A172 (cell line): ENCODE measurements around the gene TMEM115. TPM values are rescaled to one million over a fixed set of nuclear protein-coding genes. Genes with fewer than 3 reads are reported as not detected.
"Not testable (repeated sequence)": the region's sequence is repeated elsewhere in the genome, so short reads cannot be mapped to it uniquely, and the experiment has no call there.

Experiments used
- DNase-seq: peaks from one replicate; pipeline ENCODE4 v3.0.0-alpha.2; 2015; ENCODE audit warnings: low spot score
- total RNA-seq: library from RNA; depleted of rRNA; stranded (reverse); fragments of >200 nt; shearing (Covaris generic); gene quantifications from 2 replicates; pipeline ENCODE4 v1.2.3, GENCODE V29; 2014; rRNA removed

Gene TMEM115
- total RNA-seq, 1 experiment from 2014 or later = 58.9 TPM

DNA sequence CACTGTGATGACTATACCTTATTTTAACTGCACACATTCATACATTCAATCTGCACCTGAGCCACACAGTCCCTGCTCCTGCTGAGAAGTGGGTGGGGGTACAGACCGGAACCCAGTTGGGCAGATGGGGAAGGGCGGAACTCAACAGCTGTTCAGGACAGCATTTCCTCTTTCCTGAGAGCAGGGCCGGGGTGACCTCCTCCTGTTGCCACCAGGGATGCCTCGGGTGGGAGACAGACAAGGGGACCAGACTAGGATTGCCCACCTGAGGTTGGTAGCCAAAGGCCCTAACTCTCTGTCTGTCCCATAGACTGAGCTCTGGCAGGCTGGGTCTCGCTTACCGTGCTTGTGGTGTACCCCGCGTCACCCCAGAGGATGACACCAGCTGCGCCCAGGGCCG lies 40.7 kb downstream of the TMEM115 start:
- no peak for DNase-seq

DNA sequence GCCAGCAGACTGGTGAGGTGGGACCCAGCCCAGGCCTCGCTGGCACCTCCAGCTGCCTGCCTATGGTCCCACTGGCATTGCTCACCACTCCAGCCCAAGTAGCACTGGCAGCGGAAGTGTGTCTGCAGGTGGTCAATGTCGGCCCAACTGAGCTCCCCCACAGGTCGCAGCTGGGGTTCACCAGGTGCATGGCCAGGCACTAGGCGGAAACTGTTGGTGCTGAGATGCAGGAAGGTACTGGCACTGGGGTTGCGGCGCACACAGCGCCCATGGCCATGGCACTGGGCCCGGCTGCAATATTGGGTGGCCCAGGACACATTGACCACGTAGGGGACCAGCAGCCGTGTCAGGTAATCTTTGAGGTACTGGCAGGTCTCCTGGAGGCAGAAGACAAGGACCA lies 41.2 kb downstream of the TMEM115 start:
- no peak for DNase-seq

DNA sequence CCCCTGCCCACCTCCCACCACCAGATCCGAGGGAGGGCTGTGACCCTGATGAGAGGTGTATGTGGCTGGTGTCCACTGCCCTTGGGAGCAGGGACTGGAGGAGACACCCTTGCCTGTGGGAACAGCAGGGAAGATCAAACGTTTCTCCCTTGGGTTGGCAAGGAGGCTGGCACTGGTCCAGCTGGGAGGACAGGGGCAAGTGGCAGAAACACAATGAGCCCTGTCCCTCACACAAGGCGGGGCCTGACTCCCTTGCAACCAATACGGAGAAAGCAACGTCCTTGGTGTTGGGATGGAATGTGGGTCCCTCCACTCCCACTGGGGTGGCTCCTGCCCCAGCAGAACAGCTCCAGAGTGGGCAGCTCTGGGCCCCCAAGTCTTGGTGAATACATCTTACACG lies 42.0 kb downstream of the TMEM115 start:
- DNase-seq = peak; percentile 31

DNA sequence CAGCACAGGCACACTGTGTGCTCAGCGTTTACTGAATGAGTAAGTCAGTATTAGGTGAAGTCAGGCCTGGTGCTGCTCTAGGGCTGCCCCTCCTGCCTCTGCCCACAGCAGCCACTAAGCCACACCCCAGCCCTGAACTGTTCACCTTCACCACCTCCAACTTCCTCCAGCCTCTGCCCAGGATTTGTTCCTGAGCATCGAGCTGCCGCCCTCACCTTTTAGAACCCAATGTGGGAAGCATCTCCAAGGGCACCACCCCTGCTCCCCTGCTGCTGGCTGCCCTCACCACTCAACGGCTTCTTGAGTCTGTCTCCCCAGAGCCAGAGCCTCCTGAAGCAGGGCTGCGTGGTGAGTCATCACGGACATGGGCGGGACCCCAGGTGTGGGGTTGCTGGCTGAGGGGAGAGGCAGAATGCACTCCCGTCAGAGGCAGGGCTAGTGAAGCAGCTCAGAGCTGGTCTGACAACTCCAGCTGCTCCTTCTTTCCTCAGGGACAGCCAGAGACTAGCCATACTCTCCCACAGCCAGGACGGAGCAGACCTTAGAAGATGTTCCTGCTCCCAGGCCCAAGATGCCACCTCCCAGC lies 42.6 kb downstream of the TMEM115 start:
- peak; percentile 95 for DNase-seq

DNA sequence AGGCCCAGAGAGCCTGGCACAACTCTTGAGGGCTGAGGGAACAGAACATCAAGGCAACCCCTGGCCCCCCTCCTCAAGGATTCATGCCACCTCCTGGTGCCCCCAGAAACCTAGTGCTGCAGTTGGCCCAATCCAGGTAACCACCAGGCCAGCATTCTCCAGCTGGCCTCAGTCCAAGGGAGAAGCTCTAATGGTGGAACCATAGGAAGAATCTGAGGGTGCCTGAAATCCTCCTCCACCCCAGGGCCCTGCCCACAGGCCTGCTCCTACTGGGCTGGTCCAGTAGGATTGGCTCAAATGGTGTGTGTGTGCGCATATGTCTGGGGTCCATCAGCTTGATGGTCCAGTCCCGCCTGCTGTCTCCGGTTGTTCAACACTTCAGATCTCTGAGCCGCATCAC lies 44.5 kb downstream of the TMEM115 start:
- no peak for DNase-seq

DNA sequence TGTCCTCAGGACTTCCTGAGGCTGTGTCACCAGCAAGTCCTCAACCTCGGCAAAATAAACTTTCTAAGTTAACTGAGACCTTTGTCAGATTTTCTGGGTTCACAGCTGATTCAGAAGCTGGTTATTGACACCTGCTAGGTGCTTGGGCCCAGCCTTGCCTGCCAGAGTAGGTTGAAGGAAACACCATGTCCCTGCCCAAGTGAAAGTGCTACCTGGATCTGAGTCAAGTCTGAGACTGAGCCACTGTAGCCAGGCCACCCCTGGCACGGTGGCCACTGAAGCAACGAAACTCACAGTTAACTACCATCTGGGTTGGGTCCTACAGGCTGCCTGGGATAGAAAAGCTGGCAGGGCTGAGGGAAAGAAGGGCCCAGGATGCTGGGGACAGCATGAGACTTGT lies 45.0 kb downstream of the TMEM115 start:
- no peak for DNase-seq

DNA sequence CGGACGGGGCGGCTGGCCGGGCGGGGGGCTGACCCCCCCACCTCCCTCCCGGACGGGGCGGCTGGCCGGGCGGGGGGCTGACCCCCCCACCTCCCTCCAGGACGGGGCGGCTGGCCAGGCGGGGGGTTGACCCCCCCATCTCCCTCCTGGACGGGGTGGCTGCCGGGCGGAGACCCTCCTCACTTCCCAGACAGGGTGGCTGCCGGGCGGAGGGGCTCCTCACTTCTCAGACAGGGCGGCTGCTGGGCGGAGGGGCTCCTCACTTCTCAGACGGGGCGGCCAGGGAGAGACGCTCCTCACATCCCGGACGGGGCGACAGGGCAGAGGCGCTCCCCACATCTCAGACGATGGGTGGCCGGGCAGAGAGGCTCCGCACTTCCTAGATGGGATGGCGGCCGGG lies 47.3 kb downstream of the TMEM115 start:
- DNase-seq = not testable (repeated sequence)

Other genes with a start within 250 kb of the TMEM115 start
- gene SEMA3F, start 204.2 kb downstream of the TMEM115 start, total RNA-seq = 3.5 and 11.1 TPM in 2 replicates
- not detected in 2 replicates for gene GNAT1, start 167.9 kb downstream of the TMEM115 start, total RNA-seq
- gene SLC38A3, start 154.2 kb downstream of the TMEM115 start, total RNA-seq = 0.74 TPM in 1 of 2 replicates, not detected in the other
- gene GNAI2, start 123.3 kb downstream of the TMEM115 start, total RNA-seq = 247 and 283 TPM in 2 replicates
- gene SEMA3B, start 90.4 kb downstream of the TMEM115 start, total RNA-seq = 22.9 and 26.3 TPM in 2 replicates
- gene LSMEM2, start 80.4 kb downstream of the TMEM115 start, total RNA-seq = not detected in 2 replicates
- gene IFRD2, start 67.1 kb downstream of the TMEM115 start, total RNA-seq = 120 and 129 TPM in 2 replicates
- gene HYAL3, start 60.1 kb downstream of the TMEM115 start, total RNA-seq = 7.5 and 9.7 TPM in 2 replicates
- 8.5 and 13.1 TPM in 2 replicates for gene NAA80, start 60.1 kb downstream of the TMEM115 start, total RNA-seq
- gene HYAL1, start 55.9 kb downstream of the TMEM115 start, total RNA-seq = 0.72 and 2.3 TPM in 2 replicates
- gene HYAL2, start 36.8 kb downstream of the TMEM115 start, total RNA-seq = 113 TPM in 2 replicates
- 30.6 and 34.3 TPM in 2 replicates for gene TUSC2, start 31.3 kb downstream of the TMEM115 start, total RNA-seq
- 12.9 and 16.9 TPM in 2 replicates for gene RASSF1, start 18.7 kb downstream of the TMEM115 start, total RNA-seq
- 0.09 and 0.62 TPM in 2 replicates for gene ZMYND10, start 13.8 kb downstream of the TMEM115 start, total RNA-seq
- gene NPRL2, start 8.7 kb downstream of the TMEM115 start, total RNA-seq = 23.1 and 24.8 TPM in 2 replicates
- gene CYB561D2, start 8.7 kb downstream of the TMEM115 start, total RNA-seq = 46.9 and 53.7 TPM in 2 replicates
- gene CACNA2D2, start 144.1 kb upstream of the TMEM115 start, total RNA-seq = 0.22 and 0.26 TPM in 2 replicates
- gene C3orf18, start 208.2 kb upstream of the TMEM115 start, total RNA-seq = 0.43 TPM in 1 of 2 replicates, not detected in the other
- gene HEMK1, start 210.0 kb upstream of the TMEM115 start, total RNA-seq = 15.3 and 18.1 TPM in 2 replicates